Stimulated activated CD4-positive, alpha-beta T cell treated with anti-CD3 and anti-CD28 coated beads, Interleukin-15, amount 100 ng/mL, for 1 hour (primary cell): ENCODE measurements around the gene ARL5C.

ENCODE experiments used
- DNase-seq, 2 donors: peaks; one replicate each; pipeline ENCODE4 v3.0.0-alpha.2; 2020; ENCODE audit warnings: low read depth in 1 of 2, low spot score in 1 of 2

The ARL5C gene, protein sequence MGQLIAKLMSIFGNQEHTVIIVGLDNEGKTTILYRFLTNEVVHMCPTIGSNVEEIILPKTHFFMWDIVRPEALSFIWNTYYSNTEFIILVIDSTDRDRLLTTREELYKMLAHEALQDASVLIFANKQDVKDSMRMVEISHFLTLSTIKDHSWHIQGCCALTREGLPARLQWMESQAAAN

DNA sequence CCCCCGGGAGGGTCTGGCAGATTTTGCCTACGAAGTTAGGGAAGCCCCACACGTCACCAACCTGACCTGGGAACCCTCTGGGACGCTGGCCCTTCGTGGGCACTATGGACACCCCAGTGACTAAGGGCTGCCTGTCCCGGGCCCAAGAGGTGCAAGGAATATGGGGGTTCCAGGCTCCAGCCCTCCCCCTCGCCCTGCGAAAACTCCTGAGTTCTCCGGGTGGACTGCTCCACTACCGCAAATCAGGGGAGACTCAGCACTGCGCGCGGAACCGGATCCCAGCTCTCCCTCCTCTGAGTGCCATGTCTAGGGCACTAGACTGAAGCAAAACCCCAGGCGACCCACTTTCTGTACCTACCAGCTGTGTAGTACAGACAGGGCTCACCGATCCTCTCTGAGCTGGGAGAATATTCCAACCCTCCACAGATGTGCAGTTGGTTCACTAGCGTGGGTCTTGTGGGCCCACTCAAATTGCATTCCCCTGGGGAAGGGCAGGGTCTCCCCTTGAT is at the start of gene ARL5C:
TSS of gene ARL5C (minus strand) at position 321 of the 509 bp plus-strand sequence. CDS start 401 bp downstream, outside the sequence.
- no peak for DNase-seq

DNA sequence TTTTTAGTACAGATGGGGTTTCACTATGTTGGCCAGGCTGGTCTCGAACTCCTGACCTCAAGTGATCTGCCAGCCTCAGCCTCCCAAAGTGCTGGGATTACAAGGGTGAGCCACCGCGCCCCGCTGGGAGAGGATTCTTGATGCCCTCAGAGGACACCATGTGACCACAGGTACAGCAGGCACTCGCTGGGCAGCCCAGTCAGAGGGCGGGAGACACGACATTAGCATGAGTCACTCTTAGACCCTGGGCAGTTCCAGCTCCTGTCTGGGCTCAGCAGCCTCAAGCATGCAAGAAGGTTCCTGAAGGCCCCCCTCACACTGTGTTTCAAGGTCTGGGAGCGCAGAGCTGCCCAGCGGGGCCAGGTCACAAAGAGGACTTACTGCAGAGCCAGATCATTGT is 47.9 kb upstream of the ARL5C start:
- no peak for DNase-seq

DNA sequence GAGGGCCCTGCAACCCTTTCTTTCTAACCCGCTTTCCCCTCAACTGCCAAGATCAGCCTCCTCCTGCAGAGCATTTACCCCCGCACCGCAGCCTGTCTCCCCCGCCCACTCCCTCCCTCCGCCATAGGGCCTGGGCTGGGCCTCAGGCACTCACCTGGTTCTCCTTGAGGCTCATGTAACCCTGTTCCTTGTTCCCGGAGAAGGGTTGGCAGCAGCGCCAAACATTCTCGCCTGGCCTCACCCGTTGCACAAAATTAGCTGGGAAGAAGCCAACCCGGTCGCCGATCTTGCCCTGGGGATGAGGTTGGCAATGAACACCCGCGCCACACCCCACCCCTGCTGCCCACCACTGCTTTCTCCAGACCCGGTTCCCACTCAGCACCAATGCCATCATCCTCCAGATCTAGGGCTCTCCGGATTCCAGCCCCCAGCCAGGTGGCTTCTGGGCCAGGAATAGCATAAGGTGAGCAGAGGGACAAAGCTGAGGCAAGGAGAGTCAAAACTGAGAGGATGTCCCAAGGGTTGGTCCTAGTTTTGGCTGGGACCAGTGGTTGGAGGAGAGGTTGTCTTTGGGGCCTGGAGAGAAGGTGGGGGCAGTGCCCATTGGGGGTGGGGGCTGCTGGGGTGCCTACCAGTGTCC is 47.0 kb upstream of the ARL5C start:
- DNase-seq = no peak

DNA sequence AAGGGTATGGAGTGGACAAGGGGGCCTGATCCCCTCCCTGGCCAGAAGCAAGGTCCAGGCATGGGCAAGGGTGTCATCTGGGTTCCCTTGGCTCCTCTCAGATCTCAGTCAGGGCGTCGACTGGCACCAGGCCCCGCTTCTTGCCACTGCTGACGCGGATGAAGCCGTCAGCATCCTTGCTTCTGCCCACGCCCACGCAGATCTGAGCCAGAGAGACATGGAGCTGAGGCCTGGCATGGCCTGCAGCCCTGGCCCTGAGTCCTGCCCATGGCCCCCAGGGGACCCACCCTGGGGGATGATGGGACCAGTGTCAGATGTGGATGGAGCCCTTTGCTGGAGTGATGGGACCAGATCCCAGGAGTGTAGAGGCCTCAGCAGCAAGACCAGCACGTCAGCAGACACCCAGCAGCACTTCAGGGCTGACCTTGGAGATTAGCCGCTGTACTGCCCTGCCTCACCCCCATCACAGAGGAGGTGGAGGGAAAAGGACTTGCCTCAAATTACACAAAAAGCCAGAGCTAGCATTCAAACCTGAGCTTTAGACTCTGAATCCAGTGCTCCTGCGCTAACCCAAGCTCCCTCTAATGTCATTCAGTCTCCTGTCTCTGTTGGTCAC is 46.3 kb upstream of the ARL5C start:
- no peak for DNase-seq

DNA sequence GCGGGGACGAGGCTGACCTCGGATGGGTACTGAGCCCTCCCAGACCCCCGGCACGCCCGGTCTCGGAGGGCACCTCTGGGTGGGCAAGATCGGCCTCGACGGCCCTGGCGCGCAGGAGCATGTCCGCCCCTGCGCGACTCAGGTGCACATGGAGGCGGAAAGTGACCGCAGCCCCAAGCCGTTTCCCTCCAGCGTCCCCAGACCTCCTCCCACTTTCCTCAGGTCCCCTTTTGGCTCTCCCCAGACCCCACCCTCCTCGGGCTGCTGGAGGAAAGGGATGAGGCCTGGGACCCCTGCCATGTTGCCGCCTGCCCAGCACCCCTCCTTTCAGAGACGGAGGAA is 44.1 kb upstream of the ARL5C start:
- no peak for DNase-seq

DNA sequence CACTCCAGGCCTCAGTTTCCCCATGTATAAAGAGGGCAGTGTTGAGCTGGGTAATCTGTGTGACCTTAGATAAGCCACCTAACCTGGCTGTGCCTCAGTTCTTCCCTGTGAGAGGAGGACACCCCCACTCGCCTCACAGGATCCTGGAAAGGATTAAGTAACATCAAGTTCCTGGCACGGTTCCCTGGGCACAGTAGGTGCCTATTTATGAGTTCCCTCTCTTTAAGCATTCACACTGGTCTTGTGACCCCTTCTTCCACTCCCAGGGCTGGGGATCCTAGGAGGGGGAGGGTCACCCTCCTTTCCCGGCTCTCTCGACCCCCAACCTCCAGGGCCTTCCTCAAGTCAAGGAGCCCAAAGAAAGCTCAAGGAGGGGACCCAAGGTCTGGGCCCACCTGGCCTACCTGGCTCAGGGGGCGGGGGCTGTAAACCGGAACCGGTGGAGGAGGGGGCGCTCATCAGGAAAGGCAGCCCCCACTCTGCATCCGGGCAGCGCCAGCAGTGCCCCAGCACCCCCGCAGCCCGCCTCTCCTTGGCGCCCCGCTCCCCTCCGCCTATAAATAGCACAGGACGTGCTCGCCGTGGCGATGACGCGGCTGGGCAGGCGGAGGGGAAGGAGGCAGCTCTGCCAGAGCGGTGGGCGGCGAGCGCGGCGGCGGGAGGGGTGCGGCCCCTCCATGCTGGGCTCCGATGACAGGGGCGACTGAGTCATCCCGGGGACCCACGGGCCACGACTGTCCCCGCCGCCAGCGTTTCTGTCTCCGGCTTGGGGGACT is 43.5 kb upstream of the ARL5C start:
- peak; percentile 38 to 67 for DNase-seq

DNA sequence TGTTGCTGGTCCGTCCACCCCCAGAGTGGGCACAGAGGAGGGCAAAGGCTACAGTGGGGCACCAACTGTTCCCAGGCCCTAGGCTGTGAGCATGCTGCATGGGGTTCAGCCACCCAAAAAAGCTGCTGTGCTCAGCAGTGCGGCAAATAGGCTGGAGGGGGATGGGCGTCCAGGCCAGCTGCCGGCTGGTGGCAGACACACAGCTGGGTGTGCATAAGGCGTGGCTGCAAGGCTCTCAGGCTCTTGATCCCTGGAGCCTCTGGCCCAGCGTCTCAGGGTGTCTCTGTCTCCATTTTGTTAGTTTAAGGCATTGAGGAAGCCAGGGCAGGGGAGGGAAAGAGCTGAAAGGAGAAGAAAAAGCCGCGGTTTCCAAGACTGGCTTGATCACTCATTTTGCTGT is 42.9 kb upstream of the ARL5C start:
- no peak for DNase-seq

DNA sequence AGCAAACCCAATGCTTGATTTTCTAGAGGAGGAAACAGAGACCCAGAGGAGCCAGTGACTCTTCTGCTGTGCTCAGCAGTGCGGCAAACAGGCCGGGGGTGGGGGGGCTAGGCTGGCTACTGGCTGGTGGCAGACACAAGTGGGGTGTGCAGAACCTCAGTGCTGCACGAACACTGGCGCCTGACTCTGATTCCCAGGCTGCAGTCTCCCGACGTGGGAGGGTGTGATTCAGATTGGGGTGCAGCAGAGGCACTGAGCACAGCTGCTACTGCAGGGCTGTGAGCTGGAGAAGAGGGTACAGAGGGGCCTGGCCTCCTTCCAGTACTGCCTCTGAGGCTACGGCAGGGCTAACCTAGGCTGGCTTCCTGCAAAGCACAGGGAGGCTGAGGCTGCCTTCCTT is 42.2 kb upstream of the ARL5C start:
- DNase-seq = no peak

DNA sequence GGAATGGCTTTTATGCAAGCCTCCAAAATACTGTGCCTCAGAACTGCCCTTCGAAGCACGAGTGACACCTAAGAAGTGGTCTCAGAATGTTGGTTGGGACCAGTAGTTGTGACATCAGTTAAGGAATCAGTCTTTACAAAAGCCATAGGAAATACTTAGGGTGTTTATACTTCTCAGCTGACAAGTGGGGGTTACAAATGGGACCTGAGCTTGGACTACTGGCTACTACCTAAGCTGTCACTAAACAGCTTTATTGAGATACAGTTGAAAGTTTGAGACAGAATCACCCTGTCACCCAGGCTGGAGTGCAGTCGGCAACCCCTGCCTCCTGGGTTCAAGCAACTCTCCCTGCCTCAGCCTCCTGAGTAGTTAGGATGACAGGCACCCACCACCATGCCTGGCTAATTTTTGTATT is 39.2 kb upstream of the ARL5C start:
- no peak for DNase-seq

DNA sequence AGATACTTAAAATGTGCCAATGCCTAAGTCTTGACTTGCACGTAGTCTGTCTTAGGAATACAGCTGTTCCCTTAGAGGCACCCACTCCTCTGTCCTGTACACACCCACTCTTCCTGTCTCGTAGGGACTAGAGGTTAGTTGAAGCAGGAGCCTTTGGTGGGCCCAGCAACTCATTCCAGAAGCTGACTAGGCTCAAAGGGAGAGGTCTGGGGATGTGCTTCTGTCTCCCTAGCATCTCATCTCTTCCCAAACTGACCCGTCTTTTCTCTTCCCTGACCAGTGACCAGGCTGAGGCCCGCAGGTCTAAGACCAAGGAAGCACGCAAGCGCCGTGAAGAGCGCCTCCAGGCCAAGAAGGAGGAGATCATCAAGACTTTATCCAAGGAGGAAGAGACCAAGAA is 38.3 kb upstream of the ARL5C start:
- no peak for DNase-seq

DNA sequence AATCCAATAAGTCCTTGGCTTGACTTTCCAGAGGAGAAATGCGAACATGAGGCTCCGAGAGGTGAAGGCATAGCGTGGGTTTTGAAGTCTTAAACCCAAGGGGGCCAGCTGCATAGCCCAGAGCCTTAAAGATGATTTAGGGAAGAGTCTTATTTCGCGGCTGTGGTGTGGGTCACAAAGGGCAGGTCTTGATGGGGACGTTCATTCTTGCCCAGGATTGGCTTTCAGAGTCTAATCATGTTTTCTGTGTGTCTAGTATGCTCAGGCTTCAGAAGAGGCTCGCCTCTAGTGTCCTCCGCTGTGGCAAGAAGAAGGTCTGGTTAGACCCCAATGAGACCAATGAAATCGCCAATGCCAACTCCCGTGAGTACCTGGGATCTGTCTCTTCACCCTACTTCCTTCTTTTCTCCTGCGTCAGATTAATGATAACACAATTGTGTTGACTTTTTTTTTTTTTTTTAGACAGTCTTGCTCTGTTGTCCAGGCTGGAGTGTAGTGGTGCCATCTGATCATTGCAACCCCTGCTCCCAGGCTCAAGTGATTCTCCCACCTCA is 35.1 kb upstream of the ARL5C start:
- no peak for DNase-seq

DNA sequence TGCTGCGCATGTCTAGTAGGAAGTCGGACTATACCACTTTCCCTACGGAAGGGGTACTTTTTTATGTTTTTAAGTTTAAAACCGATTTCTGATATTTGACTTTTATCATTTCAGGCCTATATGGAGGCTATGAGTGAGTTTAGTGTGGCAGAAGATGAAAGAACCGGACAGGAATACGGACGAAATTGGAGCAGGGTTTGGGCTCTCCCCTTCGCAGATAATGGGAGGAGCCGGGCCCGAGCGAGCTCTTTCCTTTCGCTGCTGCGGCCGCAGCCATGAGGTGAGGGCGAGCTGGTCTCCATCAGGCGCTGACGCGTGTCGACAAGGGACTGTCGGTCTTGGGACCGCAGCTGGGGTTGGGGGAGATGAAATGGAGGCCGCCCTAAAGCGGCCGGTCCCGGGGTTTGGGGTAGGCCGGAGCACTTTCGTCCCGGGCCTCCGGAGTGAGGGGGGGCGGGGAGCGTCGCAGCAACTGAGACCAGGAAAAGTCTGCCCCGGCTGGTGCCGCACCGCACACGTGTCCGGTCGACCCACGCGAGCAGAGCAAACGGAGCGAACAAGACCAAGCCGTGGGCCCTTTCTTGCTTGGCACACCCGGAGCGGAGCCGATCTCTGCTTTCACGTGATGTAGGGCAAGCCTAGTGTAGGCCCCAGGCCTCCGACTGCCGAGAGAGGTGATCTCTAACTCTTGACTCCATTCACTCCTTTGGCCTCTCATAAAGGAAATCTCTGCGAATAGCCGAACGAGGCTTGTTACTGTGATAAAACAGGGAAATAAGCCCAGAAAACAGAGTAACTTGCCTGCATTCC is 34.3 kb upstream of the ARL5C start, which contains the start of gene RPL19:
TSS of gene RPL19 (plus strand) at position 214 of the 810 bp plus-strand sequence. CDS start at position 276, 62 bp downstream.
- DNase-seq = peak; percentile 63 to 64

DNA sequence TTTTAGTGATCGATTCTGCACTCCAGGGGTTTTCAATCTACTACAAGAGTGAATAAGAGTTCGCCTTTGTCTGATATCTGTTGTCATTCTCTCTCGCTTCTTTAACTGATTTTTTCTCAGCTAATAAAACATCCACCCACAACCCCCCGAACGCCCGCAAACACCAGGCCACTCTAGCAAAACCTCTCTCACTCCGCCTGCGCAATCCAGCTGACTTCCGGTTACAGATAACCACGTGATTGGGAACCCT is 33.8 kb upstream of the ARL5C start:
- peak; percentile 64 to 70 for DNase-seq

DNA sequence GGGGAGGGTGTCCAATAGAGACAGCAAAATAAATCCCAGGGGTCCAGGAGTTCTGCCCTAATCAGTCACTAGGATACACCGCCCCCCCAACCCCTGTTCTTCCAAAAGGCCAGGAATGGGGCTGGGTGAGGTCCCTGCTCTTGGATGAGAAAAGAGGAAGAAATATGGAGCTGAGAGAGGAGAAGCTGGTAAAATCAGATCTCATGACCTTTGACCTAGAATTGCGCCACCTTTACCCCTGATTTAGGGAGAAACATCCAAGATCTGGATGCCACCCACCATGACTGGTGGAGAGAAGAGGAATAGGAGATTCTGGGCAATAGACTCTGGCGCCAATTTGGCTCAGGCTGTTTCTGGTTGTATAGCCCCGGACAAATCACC is 32.2 kb upstream of the ARL5C start:
- no peak for DNase-seq

DNA sequence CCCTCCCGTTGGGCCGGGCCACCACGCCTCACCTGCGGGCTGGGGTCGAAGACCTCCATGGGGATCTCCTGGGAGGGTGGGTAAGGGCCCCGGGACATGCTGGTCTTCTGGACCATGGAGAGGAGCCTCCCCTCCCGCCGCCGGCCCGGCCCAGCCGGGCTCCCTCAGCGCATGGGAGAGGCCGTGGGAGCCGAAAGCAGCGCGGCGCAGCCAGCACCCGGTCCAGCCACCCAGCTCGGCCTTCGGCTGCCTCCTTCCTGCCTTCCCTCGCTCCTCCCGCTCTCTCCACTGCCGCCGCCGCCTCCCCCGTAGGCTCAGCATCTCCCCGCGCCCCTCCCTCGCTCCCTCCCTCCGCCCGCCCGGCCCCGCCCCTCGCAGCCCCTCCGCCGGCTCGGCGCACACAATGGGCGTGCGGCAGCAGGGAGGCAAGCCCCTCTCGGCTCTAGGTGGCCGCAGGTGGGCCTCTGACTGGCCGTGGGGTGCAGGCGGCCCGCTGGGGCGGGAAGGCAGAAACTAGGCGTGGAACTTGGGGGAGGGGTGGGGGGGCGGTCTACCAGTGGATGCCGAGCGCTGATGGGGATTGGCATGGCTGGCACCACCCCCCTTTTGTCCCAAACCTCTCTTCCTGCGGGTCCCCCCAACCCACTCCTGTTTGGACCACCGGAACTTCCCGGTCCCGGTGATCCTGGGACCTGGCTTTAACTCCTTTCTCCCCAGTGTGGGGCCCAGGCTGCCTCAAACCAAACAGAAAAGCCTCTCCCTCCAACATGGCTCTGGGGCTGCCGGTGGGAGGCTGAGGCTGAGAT is 31.6 kb upstream of the ARL5C start, which contains the start of gene CACNB1:
TSS of gene CACNB1 (minus strand) at position 290 of the 806 bp plus-strand sequence. CDS start at position 116, 174 bp downstream.
- peak; percentile 36 to 52 for DNase-seq

DNA sequence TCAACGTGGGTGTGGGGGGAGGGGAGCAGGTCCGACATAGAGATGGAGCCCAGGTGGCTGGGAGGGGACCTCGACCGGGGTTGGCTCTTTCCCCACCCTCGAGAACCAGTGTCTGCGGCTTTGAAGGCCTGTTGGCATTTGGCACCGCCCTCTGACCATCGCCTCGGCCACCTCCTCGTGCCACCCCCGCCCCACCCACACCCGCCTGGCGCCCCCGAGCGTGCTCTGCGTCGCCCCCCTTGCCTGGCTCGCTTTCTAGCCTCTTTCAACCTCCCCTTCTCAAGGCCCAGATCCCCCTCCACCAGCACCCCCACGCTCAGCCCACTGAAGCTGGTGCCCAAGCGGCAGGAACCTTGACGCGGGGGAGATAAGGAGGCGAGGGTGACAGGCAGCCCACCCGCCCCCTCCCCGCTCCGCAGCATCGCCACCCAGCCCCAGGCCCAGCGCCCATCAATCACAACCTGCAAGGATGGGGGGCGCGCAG is 30.9 kb upstream of the ARL5C start:
- no peak for DNase-seq

DNA sequence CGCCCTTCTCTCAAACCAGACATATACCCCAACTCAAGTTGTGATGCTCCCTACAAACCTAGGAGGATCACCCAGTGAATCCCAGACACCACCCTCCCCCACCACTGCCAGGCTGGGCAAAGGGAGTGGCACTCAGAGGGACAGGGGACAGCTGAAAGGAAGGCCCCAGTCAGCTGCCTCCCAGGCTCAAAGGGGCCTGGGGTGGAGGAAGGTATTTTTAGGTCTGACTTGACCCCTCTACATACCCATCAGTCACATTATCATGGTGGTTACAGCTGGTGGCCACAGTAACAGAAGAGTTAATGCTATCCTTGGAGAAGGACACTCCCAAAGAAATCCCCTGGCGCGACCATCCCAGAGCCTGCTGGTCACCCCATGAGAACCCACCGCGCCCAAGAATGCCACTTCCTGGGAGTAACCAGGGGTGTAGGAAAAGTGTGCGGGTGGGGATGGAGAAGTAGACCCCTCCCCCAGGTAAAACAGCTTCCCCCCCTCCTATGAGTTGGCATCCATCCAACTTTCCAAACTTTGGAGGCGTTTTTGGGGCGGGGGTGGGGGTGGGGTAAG is 30.4 kb upstream of the ARL5C start:
- DNase-seq = no peak

DNA sequence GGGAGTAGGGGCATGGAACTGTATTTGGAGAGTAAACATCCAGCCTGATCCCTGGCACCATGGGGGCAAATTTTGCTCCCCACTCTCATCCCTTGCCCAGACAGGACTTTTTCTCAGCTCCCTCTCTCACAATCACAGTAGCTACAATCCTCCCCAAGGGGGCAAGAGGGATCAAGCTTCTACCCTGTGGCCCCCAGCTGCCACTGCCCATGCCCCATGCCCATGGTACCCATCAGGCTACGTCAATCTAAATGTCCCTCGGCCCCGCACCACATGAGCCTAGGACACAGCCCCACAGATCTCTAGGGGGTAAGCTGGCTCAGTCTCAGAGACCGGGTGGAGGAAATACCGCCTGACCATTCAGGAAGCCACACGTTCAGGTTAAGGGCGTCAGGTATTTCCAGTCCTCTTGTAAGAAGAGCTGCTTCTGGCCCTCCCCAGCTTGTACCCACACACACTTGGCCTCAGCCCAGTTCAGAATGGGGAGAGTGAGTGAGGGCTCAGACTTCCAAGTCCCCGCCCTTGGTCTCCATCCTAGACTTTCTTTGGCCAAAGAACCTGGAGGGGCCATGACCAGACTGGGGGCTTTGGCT is 29.7 kb upstream of the ARL5C start:
- DNase-seq = no peak

DNA sequence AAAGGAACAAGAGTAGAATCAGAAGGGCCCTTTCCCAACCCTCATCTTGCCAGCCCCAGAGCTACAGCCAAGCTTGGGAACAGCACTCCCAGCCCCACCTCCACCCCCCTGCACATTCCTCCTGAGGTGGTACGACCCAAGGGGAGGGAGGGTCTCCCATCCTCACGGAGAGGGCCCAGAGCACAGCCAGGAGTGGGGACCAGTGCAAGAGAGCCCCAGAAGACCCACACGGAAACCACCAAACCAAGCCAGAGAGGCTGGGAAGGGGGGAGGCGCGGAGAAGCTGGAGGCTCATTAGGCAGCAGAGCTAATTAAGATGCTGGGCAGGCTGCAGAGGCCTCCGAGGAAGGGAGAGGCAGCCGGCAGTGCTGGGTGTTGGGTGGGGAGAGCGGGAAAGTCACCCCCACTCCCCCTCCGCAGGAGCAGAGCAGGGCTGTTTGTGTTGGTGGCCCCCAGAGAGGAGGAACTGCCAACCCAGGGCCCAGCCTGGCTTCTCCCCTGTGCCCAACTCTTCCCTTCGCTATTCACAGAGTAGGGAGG is 29.1 kb upstream of the ARL5C start:
- DNase-seq = no peak
